NCI-H187 (cell line): ENCODE results near the gene CCDC68.
"Not testable (repeated sequence)": the region's sequence is repeated elsewhere in the genome, so short reads cannot be mapped to it uniquely, and the experiment has no call there.

ENCODE experiments used
- DNase-seq, 2 experiments: peaks; one replicate each; lab custom pipeline; 2025; lab: John Stamatoyannopoulos, UW

CCDC68 gene

GRCh38 chr18:54875063-54875462 lies 84.2 kb downstream of the CCDC68 start:
- no peak for DNase-seq

GRCh38 chr18:54873884-54874255 lies 85.4 kb downstream of the CCDC68 start:
- DNase-seq: no peak

- no peak for DNase-seq
Observed at GRCh38 chr18:54872681-54873080, 86.6 kb downstream of the CCDC68 start.

GRCh38 chr18:54871231-54871630 lies 88.0 kb downstream of the CCDC68 start:
- DNase-seq: no peak

- DNase-seq: no peak
Observed at GRCh38 chr18:54867131-54867530, 92.1 kb downstream of the CCDC68 start.

GRCh38 chr18:54860941-54861340 lies 98.3 kb downstream of the CCDC68 start:
- DNase-seq: no peak

- no peak for DNase-seq
Observed at GRCh38 chr18:54859667-54860421, 99.4 kb downstream of the CCDC68 start.

GRCh38 chr18:54857499-54857898 lies 101.8 kb downstream of the CCDC68 start:
- no peak for DNase-seq

- DNase-seq: no peak
Observed at GRCh38 chr18:54856105-54856646, 103.1 kb downstream of the CCDC68 start.

GRCh38 chr18:54855050-54855449 lies 104.2 kb downstream of the CCDC68 start:
- not testable (repeated sequence) for DNase-seq

GRCh38 chr18:54852780-54853675 lies 106.2 kb downstream of the CCDC68 start:
- DNase-seq: no peak
